GM12891 (cell line): ENCODE data around the gene PLVAP.

Experiments used
- PAX5 ChIP-seq: IDR thresholded peaks from 2 replicates; pipeline ENCODE4 v1.6.1; 2011; ENCODE audit warnings: low read length, moderate library complexity, mild to moderate bottlenecking; ENCODE audit not compliant: insufficient read depth, severe bottlenecking
- POLR2A ChIP-seq: IDR thresholded peaks from 2 replicates; pipeline ENCODE4 v1.6.1; 2011; ENCODE audit warnings: low read depth, low read length, control low read depth
- POLR2AphosphoS5 ChIP-seq: IDR thresholded peaks from 2 replicates; pipeline ENCODE4 v1.6.1; 2011; ENCODE audit warnings: low read depth, low read length, control low read depth

GRCh38 chr19:17325133-17325532 lies 52.0 kb downstream of the PLVAP start:
- no peak for TF ChIP-seq POLR2A
- TF ChIP-seq POLR2AphosphoS5: no peak
- no peak for TF ChIP-seq PAX5
